ENCODE results near the gene CYTIP. TPM values are rescaled to one million over a fixed set of nuclear protein-coding genes. Genes with fewer than 3 reads are reported as not detected.
"Not testable (repeated sequence)": the region's sequence is repeated elsewhere in the genome, so short reads cannot be mapped to it uniquely, and the experiment has no call there.

Gene CYTIP
- total and polyA plus RNA-seq, 8 donors, result 1.1 to 25.1 (median 1.5) TPM

DNA sequence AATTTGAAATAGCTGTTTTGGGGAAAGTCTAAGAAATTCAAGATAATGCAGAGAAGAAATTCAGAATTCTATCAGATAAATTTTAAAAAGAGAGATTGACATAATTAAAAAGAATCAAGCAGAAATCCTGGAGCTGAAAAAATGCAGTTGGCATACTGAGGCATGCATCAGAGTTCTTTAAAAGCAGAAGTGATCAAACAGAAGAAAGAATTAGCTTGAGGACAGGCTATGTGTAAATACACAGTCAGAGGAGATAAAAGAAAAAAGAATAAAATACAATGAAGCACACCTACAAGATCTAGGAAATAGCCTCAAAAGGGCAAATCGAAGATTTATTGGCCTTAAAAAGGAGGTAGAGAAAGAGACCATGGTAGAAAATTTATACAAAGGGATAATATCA is 57.1 kb downstream of the CYTIP start:
- ATAC-seq (no peak), DNase-seq (no peak)
- Histone ChIP-seq H3K9me3 (peaks cover 0 to 7% of the 10 kb centered on the region in 2 donors), H3K4me1 (no peaks in the 10 kb centered on the region), H3K27ac (no peak overlapping the region), H3K27me3 (no peaks in the 10 kb centered on the region), H3K4me3 (no peak overlapping the region), H3K36me3 (no peaks in the 10 kb centered on the region)
- intact Hi-C loops (cut with DNase I), result no loop called here
- TF ChIP-seq, protein P1, sequence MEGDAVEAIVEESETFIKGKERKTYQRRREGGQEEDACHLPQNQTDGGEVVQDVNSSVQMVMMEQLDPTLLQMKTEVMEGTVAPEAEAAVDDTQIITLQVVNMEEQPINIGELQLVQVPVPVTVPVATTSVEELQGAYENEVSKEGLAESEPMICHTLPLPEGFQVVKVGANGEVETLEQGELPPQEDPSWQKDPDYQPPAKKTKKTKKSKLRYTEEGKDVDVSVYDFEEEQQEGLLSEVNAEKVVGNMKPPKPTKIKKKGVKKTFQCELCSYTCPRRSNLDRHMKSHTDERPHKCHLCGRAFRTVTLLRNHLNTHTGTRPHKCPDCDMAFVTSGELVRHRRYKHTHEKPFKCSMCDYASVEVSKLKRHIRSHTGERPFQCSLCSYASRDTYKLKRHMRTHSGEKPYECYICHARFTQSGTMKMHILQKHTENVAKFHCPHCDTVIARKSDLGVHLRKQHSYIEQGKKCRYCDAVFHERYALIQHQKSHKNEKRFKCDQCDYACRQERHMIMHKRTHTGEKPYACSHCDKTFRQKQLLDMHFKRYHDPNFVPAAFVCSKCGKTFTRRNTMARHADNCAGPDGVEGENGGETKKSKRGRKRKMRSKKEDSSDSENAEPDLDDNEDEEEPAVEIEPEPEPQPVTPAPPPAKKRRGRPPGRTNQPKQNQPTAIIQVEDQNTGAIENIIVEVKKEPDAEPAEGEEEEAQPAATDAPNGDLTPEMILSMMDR (IDR thresholded peaks at IDR 0.05), result no peak

DNA sequence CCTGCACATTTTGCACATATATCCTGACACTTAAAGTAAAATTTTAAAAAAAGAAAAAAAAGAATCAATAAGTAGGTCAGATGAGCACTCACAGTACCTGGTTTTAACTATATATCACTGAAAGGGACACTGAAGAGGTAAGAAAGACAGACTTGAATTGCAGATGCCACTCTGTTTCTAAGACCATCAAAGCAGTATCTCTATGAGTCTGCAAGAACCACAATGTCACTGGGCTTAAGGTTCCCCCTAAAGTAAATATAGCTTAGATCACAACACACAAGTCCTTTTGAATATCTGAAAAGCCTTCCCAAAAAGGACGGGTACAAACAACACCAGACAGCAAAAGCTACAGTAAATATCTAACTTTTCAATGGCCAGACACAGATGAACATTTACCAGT is 57.6 kb downstream of the CYTIP start:
- Histone ChIP-seq H3K27ac (no peak overlapping the region), H3K36me3 (no peaks in the 10 kb centered on the region), H3K4me1 (no peaks in the 10 kb centered on the region), H3K9me3 (peaks cover 0 to 7% of the 10 kb centered on the region in 2 donors), H3K4me3 (no peak overlapping the region), H3K27me3 (no peaks in the 10 kb centered on the region)
- ATAC-seq (no peak), DNase-seq (no peak)
- intact Hi-C loops (cut with DNase I), result no loop called here
- TF ChIP-seq, protein P1 (IDR thresholded peaks at IDR 0.05), result no peak

GRCh38 chr2:157377861-157378260 is 66.0 kb downstream of the CYTIP start:
- no peak for ATAC-seq

GRCh38 chr2:157376041-157376440 is 67.8 kb downstream of the CYTIP start:
- Histone ChIP-seq H3K4me3 (no peak overlapping the region), H3K27me3 (no peaks in the 10 kb centered on the region), H3K4me1 (no peaks in the 10 kb centered on the region), H3K27ac (no peak overlapping the region), H3K9me3 (peaks cover 0 to 15% of the 10 kb centered on the region in 2 donors), H3K36me3 (no peaks in the 10 kb centered on the region)
- TF ChIP-seq, protein P1 (IDR thresholded peaks at IDR 0.05), result no peak
- no peak for ATAC-seq
- intact Hi-C loops (cut with DNase I), result no loop called here
- DNase-seq, result no peak

More at GRCh38 chr2:157377861-157378260, 66.0 kb downstream of the CYTIP start:
- Histone ChIP-seq H3K4me1 (no peaks in the 10 kb centered on the region), H3K27me3 (no peaks in the 10 kb centered on the region), H3K9me3 (peaks cover 0 to 15% of the 10 kb centered on the region in 2 donors), H3K36me3 (no peaks in the 10 kb centered on the region), H3K27ac (no peak overlapping the region), H3K4me3 (no peak overlapping the region)
- no peak for DNase-seq
- TF ChIP-seq, protein P1 (IDR thresholded peaks at IDR 0.05), result no peak
- intact Hi-C loops (cut with DNase I), result no loop called here

DNA sequence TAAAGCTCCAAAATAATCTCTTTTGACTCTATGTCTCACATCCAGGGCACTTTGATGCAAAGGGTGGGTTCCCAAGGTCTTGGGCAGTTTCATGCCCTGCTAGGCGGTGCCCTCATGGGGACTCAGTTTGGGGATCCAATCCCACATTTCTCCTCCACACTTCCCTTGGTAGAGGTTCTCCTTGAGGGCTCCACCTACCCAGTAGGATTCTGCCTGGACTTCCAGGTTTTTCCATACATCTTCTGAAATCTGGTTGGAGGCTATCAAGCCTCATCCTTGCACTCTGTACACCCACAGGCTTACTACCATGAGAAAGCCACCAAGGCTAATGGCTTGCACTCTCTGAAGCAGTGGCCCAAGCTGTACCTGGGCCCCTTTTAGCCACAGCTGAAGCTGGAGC is 68.5 kb downstream of the CYTIP start:
- H3K4me1 ChIP-seq, result no peaks in the 10 kb centered on the region
- ATAC-seq (no peak), DNase-seq (no peak)
- no peak overlapping the region for H3K27ac ChIP-seq
- TF ChIP-seq, protein P1 (IDR thresholded peaks at IDR 0.05), result no peak
- no peak overlapping the region for H3K4me3 ChIP-seq
- intact Hi-C loops (cut with DNase I), result no loop called here
- peaks cover 0 to 15% of the 10 kb centered on the region in 2 donors for H3K9me3 ChIP-seq
- H3K27me3 ChIP-seq, result no peaks in the 10 kb centered on the region
- no peaks in the 10 kb centered on the region for H3K36me3 ChIP-seq

- DNase-seq; intact Hi-C loops (cut with DNase I); H3K36me3 ChIP-seq; H3K27me3 ChIP-seq; ATAC-seq; H3K9me3 ChIP-seq; H3K4me1 ChIP-seq; H3K4me3 ChIP-seq; H3K27ac ChIP-seq: not testable (repeated sequence)
Observed at GRCh38 chr2:157368508-157368907, 75.4 kb downstream of the CYTIP start.
